ENCODE measurements around the gene TNNC2. TPM values are rescaled to one million over a fixed set of nuclear protein-coding genes. Genes with fewer than 3 reads are reported as not detected.

Gene TNNC2
- total RNA-seq, 2 donors from 2014 or later, result 0.51 TPM; not detected in 1

DNA sequence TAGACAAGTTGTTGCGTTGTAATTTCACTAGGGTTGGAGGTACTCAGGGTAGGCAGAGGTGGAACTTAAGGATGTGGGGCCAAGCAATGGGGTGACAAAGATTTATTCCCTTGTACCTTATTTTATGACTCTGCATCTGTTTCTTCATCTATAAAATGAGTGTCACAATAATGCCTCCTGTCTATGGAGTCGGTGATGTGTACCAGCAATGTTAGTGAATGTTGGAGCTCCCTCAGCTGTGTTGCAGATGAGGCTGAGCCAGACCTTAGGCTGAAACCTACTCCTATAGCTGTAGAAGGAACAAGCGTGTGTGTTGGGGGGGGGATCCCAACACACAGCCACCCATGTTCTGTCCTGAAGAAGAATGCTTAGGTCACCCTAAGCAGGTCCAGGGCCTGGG is 10.2 kb downstream of the TNNC2 start:
- Histone ChIP-seq H3K27me3 (ENCODE audit: control insufficient read depth, insufficient read depth, low read length, poor library complexity, severe bottlenecking) (no peaks in the 10 kb centered on the region), H3K9ac (ENCODE audit: extremely low read depth, low read length, poor library complexity, severe bottlenecking) (no peak overlapping the region), H3K9me3 (ENCODE audit: control insufficient read depth, low read length) (no peaks in the 10 kb centered on the region), H3K27ac (ENCODE audit: low read depth, low read length) (no peak overlapping the region), H3K36me3 (ENCODE audit: control insufficient read depth, insufficient read depth, low read length) (peaks cover 35% of the 10 kb centered on the region), H3K4me1 (ENCODE audit: control insufficient read depth, insufficient read depth, low read length) (peaks cover 10% of the 10 kb centered on the region), H3K4me3 (ENCODE audit: low read length) (no peak overlapping the region)
- Mint-ChIP-seq H3K27ac (no peak overlapping the region), H3K9me3 (no peaks in the 10 kb centered on the region), H3K27me3 (ENCODE audit: insufficient read depth) (peaks cover 2% of the 10 kb centered on the region), H3K4me1 (peaks cover 19% of the 10 kb centered on the region), H3K4me3 (no peak overlapping the region), H3K36me3 (ENCODE audit: low read depth) (peaks cover 20% of the 10 kb centered on the region)
- TF ChIP-seq, protein P1, sequence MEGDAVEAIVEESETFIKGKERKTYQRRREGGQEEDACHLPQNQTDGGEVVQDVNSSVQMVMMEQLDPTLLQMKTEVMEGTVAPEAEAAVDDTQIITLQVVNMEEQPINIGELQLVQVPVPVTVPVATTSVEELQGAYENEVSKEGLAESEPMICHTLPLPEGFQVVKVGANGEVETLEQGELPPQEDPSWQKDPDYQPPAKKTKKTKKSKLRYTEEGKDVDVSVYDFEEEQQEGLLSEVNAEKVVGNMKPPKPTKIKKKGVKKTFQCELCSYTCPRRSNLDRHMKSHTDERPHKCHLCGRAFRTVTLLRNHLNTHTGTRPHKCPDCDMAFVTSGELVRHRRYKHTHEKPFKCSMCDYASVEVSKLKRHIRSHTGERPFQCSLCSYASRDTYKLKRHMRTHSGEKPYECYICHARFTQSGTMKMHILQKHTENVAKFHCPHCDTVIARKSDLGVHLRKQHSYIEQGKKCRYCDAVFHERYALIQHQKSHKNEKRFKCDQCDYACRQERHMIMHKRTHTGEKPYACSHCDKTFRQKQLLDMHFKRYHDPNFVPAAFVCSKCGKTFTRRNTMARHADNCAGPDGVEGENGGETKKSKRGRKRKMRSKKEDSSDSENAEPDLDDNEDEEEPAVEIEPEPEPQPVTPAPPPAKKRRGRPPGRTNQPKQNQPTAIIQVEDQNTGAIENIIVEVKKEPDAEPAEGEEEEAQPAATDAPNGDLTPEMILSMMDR (conservative IDR thresholded peaks at IDR 0.05), result no peak
- DNase-seq, result no peak
- 94 to 100% methylated on average over 1 to 3 of the region's 3 CpGs for WGBS, 2 experiments (ENCODE audit: insufficient coverage in 1 of 2, insufficient read length in 1 of 2)

DNA sequence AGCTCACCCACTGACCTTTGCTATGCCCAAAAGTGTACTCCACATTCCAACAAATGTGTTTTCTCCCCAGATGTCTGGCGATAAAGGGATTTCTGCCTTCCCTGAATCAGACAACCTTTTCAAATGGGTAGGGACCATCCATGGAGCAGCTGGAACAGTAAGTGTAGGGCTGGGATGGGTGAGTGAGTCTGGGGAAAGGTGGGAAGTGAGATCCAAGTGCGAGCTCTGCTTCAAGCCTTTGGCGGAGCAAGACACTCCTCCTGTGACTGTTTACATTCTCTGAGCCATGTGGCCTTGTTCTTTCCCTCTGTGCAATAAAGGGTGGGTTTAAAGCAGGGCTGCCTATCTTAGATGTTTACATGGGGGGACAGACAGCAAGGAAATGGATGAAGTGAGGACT is 12.8 kb downstream of the TNNC2 start:
- peaks cover 59% of the 10 kb centered on the region for H3K36me3 ChIP-seq (ENCODE audit: control insufficient read depth, insufficient read depth, low read length)

DNA sequence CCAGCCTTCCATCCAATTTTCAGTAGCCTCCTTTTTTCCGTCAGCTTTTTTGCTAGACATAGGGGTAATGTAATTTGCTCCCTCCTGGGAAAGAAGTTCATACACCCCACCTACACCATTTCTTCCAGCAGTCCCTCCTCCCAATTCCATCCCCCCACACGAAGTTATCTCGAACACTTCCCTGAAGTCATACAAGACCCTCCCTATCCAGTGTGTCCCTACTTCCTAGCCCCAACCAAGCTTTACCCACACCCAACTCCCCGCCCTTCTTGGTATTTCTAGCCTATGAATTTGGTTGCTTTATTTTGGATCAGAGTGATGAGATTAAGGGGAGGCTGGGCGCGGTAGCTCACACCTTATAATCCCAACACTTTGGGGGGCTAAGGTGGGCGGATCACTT is 13.6 kb downstream of the TNNC2 start:
- Histone ChIP-seq H3K9ac (ENCODE audit: extremely low read depth, low read length, poor library complexity, severe bottlenecking) (peak overlapping the region; percentile 77), H3K27me3 (ENCODE audit: control insufficient read depth, insufficient read depth, low read length, poor library complexity, severe bottlenecking) (no peaks in the 10 kb centered on the region), H3K36me3 (ENCODE audit: control insufficient read depth, insufficient read depth, low read length) (peaks cover 67% of the 10 kb centered on the region), H3K27ac (ENCODE audit: low read depth, low read length) (no peak overlapping the region), H3K9me3 (ENCODE audit: control insufficient read depth, low read length) (no peaks in the 10 kb centered on the region), H3K4me1 (ENCODE audit: control insufficient read depth, insufficient read depth, low read length) (peaks cover 10% of the 10 kb centered on the region), H3K4me3 (ENCODE audit: low read length) (peak overlapping the region; percentile 87)
- DNase-seq, result no peak
- H3K4me3 Mint-ChIP-seq, result peak overlapping the region; percentile 91
- TF ChIP-seq, protein P1 (conservative IDR thresholded peaks at IDR 0.05), result no peak
- WGBS, 2 experiments (ENCODE audit: insufficient coverage in 1 of 2, insufficient read length in 1 of 2), result 55 to 100% methylated on average over 1 to 7 of the region's 7 CpGs
- peaks cover 48% of the 10 kb centered on the region for H3K36me3 Mint-ChIP-seq (ENCODE audit: low read depth)
- no peaks in the 10 kb centered on the region for H3K9me3 Mint-ChIP-seq
- no peaks in the 10 kb centered on the region for H3K27me3 Mint-ChIP-seq (ENCODE audit: insufficient read depth)
- H3K27ac Mint-ChIP-seq, result peak overlapping the region; percentile 89
- H3K4me1 Mint-ChIP-seq, result peaks cover 19% of the 10 kb centered on the region

More for the DNA sequence above, 12.8 kb downstream of the TNNC2 start:
- no peaks in the 10 kb centered on the region for H3K27me3 ChIP-seq (ENCODE audit: control insufficient read depth, insufficient read depth, low read length, poor library complexity, severe bottlenecking)
- Mint-ChIP-seq H3K27me3 (ENCODE audit: insufficient read depth) (no peaks in the 10 kb centered on the region), H3K36me3 (ENCODE audit: low read depth) (peaks cover 40% of the 10 kb centered on the region), H3K27ac (no peak overlapping the region), H3K4me3 (peak overlapping the region; percentile 91), H3K9me3 (no peaks in the 10 kb centered on the region), H3K4me1 (peaks cover 19% of the 10 kb centered on the region)
- 96 to 100% methylated on average over 1 to 3 of the region's 3 CpGs for WGBS, 2 experiments (ENCODE audit: insufficient coverage in 1 of 2, insufficient read length in 1 of 2)
- TF ChIP-seq, protein P1 (conservative IDR thresholded peaks at IDR 0.05), result no peak
- peaks cover 10% of the 10 kb centered on the region for H3K4me1 ChIP-seq (ENCODE audit: control insufficient read depth, insufficient read depth, low read length)
- peak overlapping the region; percentile 70 for H3K4me3 ChIP-seq (ENCODE audit: low read length)
- H3K27ac ChIP-seq (ENCODE audit: low read depth, low read length), result no peak overlapping the region
- no peak for DNase-seq
- H3K9me3 ChIP-seq (ENCODE audit: control insufficient read depth, low read length), result no peaks in the 10 kb centered on the region
- no peak overlapping the region for H3K9ac ChIP-seq (ENCODE audit: extremely low read depth, low read length, poor library complexity, severe bottlenecking)

All from endodermal cell (in vitro differentiated cells).